MCF 10A (cell line): ENCODE results near the gene KANK2. TPM values are rescaled to one million over a fixed set of nuclear protein-coding genes. Genes with fewer than 3 reads are reported as not detected.
"Not testable (repeated sequence)": the region's sequence is repeated elsewhere in the genome, so short reads cannot be mapped to it uniquely, and the experiment has no call there.

Experiments
- BruUV-seq: library from RNA; stranded (reverse); fragments of 400-500 nt; replicated peaks from 2 replicates; lab custom pipeline; 2021; lab: Mats Ljungman, UMichigan
- CTCF ChIA-PET: fragments of 300-600 bp; sonication (Branson Sonifier 250); formaldehyde crosslinking; extraction: SDS; loops from one replicate; lab custom pipeline; 2021; ENCODE audit warnings: antibody characterized with exemption, inconsistent platforms; lab: Yijun Ruan, JAX
- POLR2A ChIA-PET: fragments of 300-600, 350-650 bp; sonication (Branson Sonifier 250); formaldehyde crosslinking; extraction: SDS; loops from one replicate; lab custom pipeline; 2020; ENCODE audit warnings: antibody characterized with exemption, inconsistent platforms; lab: Yijun Ruan, JAX
- DNase-seq: peaks from one replicate; pipeline ENCODE4 v3.0.0-alpha.2; 2018; ENCODE audit not compliant: unreplicated experiment
- H3K27ac Mint-ChIP-seq: one replicate; pipeline ENCODE4 v1.8.0; 2022; ENCODE audit warnings: mild to moderate bottlenecking, low read depth, mixed read lengths; ENCODE audit not compliant: unreplicated experiment
- H3K27me3 Mint-ChIP-seq: one replicate; pipeline ENCODE4 v1.8.0; 2022; ENCODE audit warnings: mixed read lengths; ENCODE audit not compliant: insufficient read depth, unreplicated experiment
- H3K36me3 Mint-ChIP-seq: one replicate; pipeline ENCODE4 v1.8.0; 2022; ENCODE audit warnings: mild to moderate bottlenecking, moderate library complexity, mixed read lengths; ENCODE audit not compliant: insufficient read depth, unreplicated experiment
- H3K4me1 Mint-ChIP-seq: one replicate; pipeline ENCODE4 v1.8.0; 2022; ENCODE audit warnings: mixed read lengths; ENCODE audit not compliant: insufficient read depth, unreplicated experiment
- H3K4me3 Mint-ChIP-seq: one replicate; pipeline ENCODE4 v1.8.0; 2022; ENCODE audit warnings: mild to moderate bottlenecking, moderate library complexity, mixed read lengths; ENCODE audit not compliant: unreplicated experiment
- H3K9me3 Mint-ChIP-seq: one replicate; pipeline ENCODE4 v1.8.0; 2022; ENCODE audit warnings: mixed read lengths; ENCODE audit not compliant: unreplicated experiment
- intact Hi-C: fragments of 100-400 bp; cut with micrococcal nuclease; formaldehyde crosslinking; loops from 2 replicates; pipeline ENCODE4 v1.14.1; 2022
- total RNA-seq: library from RNA; stranded (reverse); gene quantifications from 2 replicates; pipeline ENCODE4 v1.2.3, GENCODE V29; 2022
- TF ChIP-seq, protein P1 (sequence below): fragments of 200-600 bp; IDR thresholded peaks from one replicate; pipeline ENCODE4 v1.8.0; 2022; ENCODE audit warnings: antibody characterized with exemption, mild to moderate bottlenecking; ENCODE audit not compliant: unreplicated experiment

The KANK2 gene
- total RNA-seq, 1 experiment from 2014 or later: 29.2 TPM

DNA sequence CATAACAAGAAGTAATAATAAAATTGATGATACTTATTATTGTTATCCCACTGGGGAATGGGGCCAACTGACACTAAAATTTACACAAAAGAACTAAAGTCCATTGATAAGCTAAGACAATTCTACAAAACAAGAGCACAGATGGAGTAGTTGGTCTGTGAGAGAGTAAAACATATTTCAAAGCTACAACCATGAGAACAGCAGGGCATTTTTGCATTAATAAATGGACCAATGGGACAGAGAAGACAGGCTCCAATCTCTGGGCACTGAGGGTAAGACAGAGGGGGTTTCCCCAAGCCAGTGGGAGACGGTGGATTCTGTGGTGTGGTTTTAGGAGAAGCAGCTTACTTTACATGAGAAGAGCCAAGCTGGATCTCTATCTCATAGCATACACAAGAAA lies 14.4 kb downstream of the KANK2 start:
- Mint-ChIP-seq H3K4me1 (peaks cover 4% of the 10 kb centered on the region), H3K27me3 (no peaks in the 10 kb centered on the region), H3K4me3 (no peak overlapping the region), H3K9me3 (no peaks in the 10 kb centered on the region), H3K27ac (no peak overlapping the region), H3K36me3 (peaks cover 80% of the 10 kb centered on the region)
- no peak for DNase-seq
- CTCF ChIA-PET: interaction anchor here (0.6 to 1.2 kb wide), 3 partner anchors 246 to 1578 kb away, joined by 3 to 4 read pairs (median 3); no protein-coding TSS in a partner anchor
- POLR2A ChIA-PET: interaction anchor here (0.6 to 1.2 kb wide), 2 partner anchors 30 to 83 kb away, joined by 3 read pairs; no protein-coding TSS in a partner anchor
- TF ChIP-seq, protein P1, sequence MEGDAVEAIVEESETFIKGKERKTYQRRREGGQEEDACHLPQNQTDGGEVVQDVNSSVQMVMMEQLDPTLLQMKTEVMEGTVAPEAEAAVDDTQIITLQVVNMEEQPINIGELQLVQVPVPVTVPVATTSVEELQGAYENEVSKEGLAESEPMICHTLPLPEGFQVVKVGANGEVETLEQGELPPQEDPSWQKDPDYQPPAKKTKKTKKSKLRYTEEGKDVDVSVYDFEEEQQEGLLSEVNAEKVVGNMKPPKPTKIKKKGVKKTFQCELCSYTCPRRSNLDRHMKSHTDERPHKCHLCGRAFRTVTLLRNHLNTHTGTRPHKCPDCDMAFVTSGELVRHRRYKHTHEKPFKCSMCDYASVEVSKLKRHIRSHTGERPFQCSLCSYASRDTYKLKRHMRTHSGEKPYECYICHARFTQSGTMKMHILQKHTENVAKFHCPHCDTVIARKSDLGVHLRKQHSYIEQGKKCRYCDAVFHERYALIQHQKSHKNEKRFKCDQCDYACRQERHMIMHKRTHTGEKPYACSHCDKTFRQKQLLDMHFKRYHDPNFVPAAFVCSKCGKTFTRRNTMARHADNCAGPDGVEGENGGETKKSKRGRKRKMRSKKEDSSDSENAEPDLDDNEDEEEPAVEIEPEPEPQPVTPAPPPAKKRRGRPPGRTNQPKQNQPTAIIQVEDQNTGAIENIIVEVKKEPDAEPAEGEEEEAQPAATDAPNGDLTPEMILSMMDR: no peak
- BruUV-seq: no TSS peak
- intact Hi-C loops: no loop called here

DNA sequence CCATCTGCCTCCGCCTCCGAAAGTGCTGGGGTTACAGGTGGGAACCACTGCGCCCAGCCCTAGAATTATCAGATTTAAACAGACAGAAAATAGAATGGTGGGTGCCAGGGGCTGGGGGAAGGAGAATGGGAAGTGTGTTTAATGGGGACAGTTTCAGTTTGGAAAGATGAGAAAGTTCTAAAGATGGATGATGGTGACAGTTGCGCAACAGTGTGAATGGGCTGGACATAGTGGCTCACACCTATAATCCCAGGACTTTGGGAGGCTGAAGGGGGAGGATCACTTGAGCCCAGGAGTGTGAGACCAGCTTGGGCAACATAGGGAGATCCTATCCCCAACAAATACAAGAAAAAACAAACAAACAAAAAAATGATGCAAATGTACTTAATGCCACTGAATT lies 15.9 kb downstream of the KANK2 start:
- no peak for DNase-seq
- Mint-ChIP-seq H3K36me3 (peaks cover 76% of the 10 kb centered on the region), H3K27ac (no peak overlapping the region), H3K4me3 (no peak overlapping the region), H3K9me3 (no peaks in the 10 kb centered on the region), H3K27me3 (no peaks in the 10 kb centered on the region), H3K4me1 (peaks cover 4% of the 10 kb centered on the region)
- intact Hi-C loops: no loop called here
- TF ChIP-seq, protein P1: no peak
- ChIA-PET POLR2A (interaction anchor here (0.6 kb wide), 1 partner anchor 12 kb away, joined by 4 read pairs; no protein-coding TSS in a partner anchor), CTCF (no interaction called here)
- no TSS peak for BruUV-seq

DNA sequence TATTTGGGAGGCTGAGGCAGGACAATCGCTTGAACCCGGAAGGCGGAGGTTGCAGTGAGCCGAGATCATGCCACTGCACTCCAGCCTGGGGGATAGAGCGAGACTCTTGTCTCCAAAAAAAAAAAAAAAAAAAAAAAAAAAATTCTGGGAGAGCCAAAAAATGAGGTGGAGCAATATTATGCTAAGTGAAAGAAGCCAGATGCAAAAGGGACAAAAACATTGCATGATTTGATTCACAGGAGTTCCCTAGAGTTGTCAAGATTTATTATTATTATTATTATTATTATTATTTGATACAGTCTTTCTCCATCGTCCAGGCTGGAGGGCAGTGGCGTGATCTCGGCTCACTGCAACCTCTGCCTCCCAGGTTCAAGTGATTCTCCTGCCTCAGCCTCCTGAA lies 16.4 kb downstream of the KANK2 start:
- H3K27ac Mint-ChIP-seq, DNase-seq, BruUV-seq, H3K9me3 Mint-ChIP-seq, CTCF ChIA-PET, H3K4me3 Mint-ChIP-seq, H3K4me1 Mint-ChIP-seq, intact Hi-C loops, POLR2A ChIA-PET, H3K27me3 Mint-ChIP-seq: not testable (repeated sequence)
- H3K36me3 Mint-ChIP-seq: peaks cover 76% of the 10 kb centered on the region

DNA sequence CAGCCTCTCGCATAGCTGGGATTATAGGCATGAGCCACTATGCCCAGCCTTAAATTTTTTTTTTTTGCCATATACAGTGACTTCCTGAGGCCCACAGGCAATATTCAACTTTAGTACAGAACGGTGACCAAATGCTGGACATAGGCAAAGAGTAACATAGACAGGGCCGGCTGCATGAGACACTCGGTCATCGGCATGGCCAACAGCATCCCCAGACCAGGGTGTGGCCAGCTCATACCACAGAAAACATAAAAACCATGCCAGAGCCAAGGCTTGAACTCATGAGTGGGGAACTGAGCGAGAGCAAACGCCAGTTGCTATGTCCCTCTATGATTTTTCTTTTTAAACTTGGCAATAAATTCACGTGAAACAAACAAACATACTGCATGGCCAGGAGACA lies 17.0 kb downstream of the KANK2 start:
- intact Hi-C loops: no loop called here
- H3K27ac Mint-ChIP-seq: no peak overlapping the region
- peaks cover 77% of the 10 kb centered on the region for H3K36me3 Mint-ChIP-seq
- POLR2A ChIA-PET: no interaction called here
- no peaks in the 10 kb centered on the region for H3K27me3 Mint-ChIP-seq
- H3K9me3 Mint-ChIP-seq: no peaks in the 10 kb centered on the region
- no TSS peak for BruUV-seq
- H3K4me1 Mint-ChIP-seq: peaks cover 4% of the 10 kb centered on the region
- TF ChIP-seq, protein P1: no peak
- H3K4me3 Mint-ChIP-seq: no peak overlapping the region
- no peak for DNase-seq
- CTCF ChIA-PET: no interaction called here
